K562 (cell line): ENCODE results near the gene SRM. TPM values are rescaled to one million over a fixed set of nuclear protein-coding genes. Genes with fewer than 3 reads are reported as not detected.
A peak's percentile ranks its signal among the peaks of the same experiment; 100 is the strongest.

Experiments
- CXXC5 ChIP-seq: fragments of 250-450 bp; sonication (Bioruptor Pico); IDR thresholded peaks from 2 replicates; pipeline ENCODE4 v1.8.0; 2022; ENCODE audit warnings: inconsistent platforms, mild to moderate bottlenecking, moderate library complexity
- ERF ChIP-seq: fragments of 450-650 bp; formaldehyde crosslinking; IDR thresholded peaks from 2 replicates; pipeline ENCODE4 v1.4.0; 2020; ENCODE audit warnings: mild to moderate bottlenecking, mixed read lengths
- FIP1L1 ChIP-seq: fragments of 200-400 bp; formaldehyde crosslinking; IDR thresholded peaks from 2 replicates; pipeline ENCODE4 v1.6.1; 2018; ENCODE audit warnings: mild to moderate bottlenecking, low read depth, low read length; ENCODE audit not compliant: poor library complexity, severe bottlenecking
- GATAD2A ChIP-seq: fragments of 450-650 bp; IDR thresholded peaks from 2 replicates; pipeline ENCODE4 v1.6.1; 2017
- GTF2E2 ChIP-seq: fragments of 200-800 bp; sonication (Bioruptor generic); IDR thresholded peaks from 2 replicates; pipeline ENCODE4 v1.6.1; 2016; ENCODE audit warnings: missing genetic modification characterization, missing compliant biosample characterization
- HDAC2 ChIP-seq: fragments of 450-650 bp; IDR thresholded peaks from 2 replicates; pipeline ENCODE4 v1.6.1; 2016; ENCODE audit warnings: mild to moderate bottlenecking
- NCOA6 ChIP-seq: fragments of 450-650 bp; IDR thresholded peaks from 2 replicates; pipeline ENCODE4 v1.6.1; 2017; ENCODE audit warnings: mild to moderate bottlenecking
- NFE2 ChIP-seq: IDR thresholded peaks from 2 replicates; pipeline ENCODE4 v1.6.1; 2014; ENCODE audit warnings: antibody characterized with exemption, low read depth
- NFE2L1 ChIP-seq: fragments of 450-650 bp; IDR thresholded peaks from 2 replicates; pipeline ENCODE4 v1.6.1; 2016; ENCODE audit warnings: missing genetic modification characterization, low read depth, mild to moderate bottlenecking, missing compliant biosample characterization, moderate library complexity, borderline replicate concordance
- OTX1 ChIP-seq: fragments of 450-650 bp; formaldehyde crosslinking; IDR thresholded peaks from 2 replicates; pipeline ENCODE4 v1.4.0; 2022; ENCODE audit warnings: mild to moderate bottlenecking
- POLR2AphosphoS2 ChIP-seq: IDR thresholded peaks from 2 replicates; pipeline ENCODE4 v1.6.1; 2012; ENCODE audit warnings: low read length, improper control_type of control experiment
- POLR2AphosphoS5 ChIP-seq: IDR thresholded peaks from 2 replicates; pipeline ENCODE4 v1.6.1; 2011; ENCODE audit warnings: mild to moderate bottlenecking, low read depth, low read length, moderate library complexity; ENCODE audit not compliant: control insufficient read depth, insufficient read depth
- SAFB2 ChIP-seq: fragments of 200-400 bp; formaldehyde crosslinking; IDR thresholded peaks from 2 replicates; pipeline ENCODE4 v1.6.1; 2018; ENCODE audit warnings: borderline replicate concordance, low read length, low read depth, moderate library complexity; ENCODE audit not compliant: severe bottlenecking
- TOE1 ChIP-seq, 2 experiments: fragments of 450-650 bp in 1 of 2; sonication (generic) in 1 of 2; formaldehyde crosslinking in 1 of 2; IDR thresholded peaks; 2 replicates each; pipeline versions ENCODE4 v1.7.1 to v1.8.0; 2016 to 2022; ENCODE audit warnings: borderline replicate concordance in 2 of 2, mild to moderate bottlenecking in 2 of 2, antibody characterized with exemption in 1 of 2, inconsistent platforms in 1 of 2, low read depth in 1 of 2, missing genetic modification reagents in 1 of 2, moderate library complexity in 1 of 2
- ZNF121 ChIP-seq: sonication (generic); formaldehyde crosslinking; conservative IDR thresholded peaks from 2 replicates; pipeline ENCODE4 v1.8.0; 2022; ENCODE audit warnings: missing genetic modification reagents
- ZNF707 ChIP-seq: fragments of 250-450 bp; sonication (Bioruptor Pico); conservative IDR thresholded peaks from 2 replicates; pipeline ENCODE4 v1.8.0; 2022; ENCODE audit warnings: inconsistent platforms, mild to moderate bottlenecking, moderate library complexity
- polyA plus RNA-seq, 8 experiments: library from polyadenylated mRNA; depleted of rRNA in 4 of 8; stranded (reverse) in 5 of 8; unstranded in 3 of 8; fragments of >200 nt; fragmentation: Nextera tagmentation in 2 of 8; fragmentation: Illumina TruSeq in 1 of 8; extraction: Ambion mirVana in 2 of 8; extraction: Trizol in 1 of 8; gene quantifications; 2 replicates each; pipeline versions ENCODE4 v1.2.1 to v1.2.3, GENCODE V29; 2011 to 2014; ENCODE audit warnings: inconsistent platforms in 1 of 8, missing spikeins in 1 of 8
- total RNA-seq, 7 experiments: library from RNA; depleted of rRNA in 6 of 7; stranded (reverse); fragments of >200 nt in 6 of 7; fragmentation: Illumina TruSeq in 2 of 7; extraction: Trizol in 2 of 7; gene quantifications; 2 replicates each; pipeline versions ENCODE4 v1.2.1 to v1.2.3, GENCODE V29; 2011 to 2021; ENCODE audit warnings: low replicate concordance in 1 of 7
- TF ChIP-seq, protein P1 (sequence below): fragments of 250-450 bp; sonication (Bioruptor Pico); IDR thresholded peaks from 2 replicates; pipeline ENCODE4 v1.5.0; 2022; ENCODE audit warnings: mild to moderate bottlenecking
- TF ChIP-seq, protein P2 (sequence below): fragments of 250-450 bp; sonication (Bioruptor Pico); IDR thresholded peaks from 2 replicates; pipeline ENCODE4 v1.8.0; 2021; ENCODE audit warnings: borderline replicate concordance, mild to moderate bottlenecking, moderate library complexity; ENCODE audit not compliant: poor library complexity, severe bottlenecking
- TF ChIP-seq, protein P3 (sequence below), 3 experiments: fragments of 200-800 bp in 1 of 3; sonication (Bioruptor generic) in 1 of 3; sonication (generic) in 1 of 3; formaldehyde crosslinking in 1 of 3; IDR thresholded peaks; 2 replicates each; pipeline versions ENCODE4 v1.6.1 to v1.8.0; 2016 to 2022; ENCODE audit warnings: mild to moderate bottlenecking in 2 of 3, missing compliant biosample characterization in 2 of 3, missing genetic modification characterization in 2 of 3, missing genetic modification reagents in 1 of 3

Gene SRM
- total and polyA plus RNA-seq, 9 of the 15 experiments (the other 6 are each of a cell fraction or from before 2014, with no cell fraction given): 23.9 to 373 (median 82.5) TPM

DNA sequence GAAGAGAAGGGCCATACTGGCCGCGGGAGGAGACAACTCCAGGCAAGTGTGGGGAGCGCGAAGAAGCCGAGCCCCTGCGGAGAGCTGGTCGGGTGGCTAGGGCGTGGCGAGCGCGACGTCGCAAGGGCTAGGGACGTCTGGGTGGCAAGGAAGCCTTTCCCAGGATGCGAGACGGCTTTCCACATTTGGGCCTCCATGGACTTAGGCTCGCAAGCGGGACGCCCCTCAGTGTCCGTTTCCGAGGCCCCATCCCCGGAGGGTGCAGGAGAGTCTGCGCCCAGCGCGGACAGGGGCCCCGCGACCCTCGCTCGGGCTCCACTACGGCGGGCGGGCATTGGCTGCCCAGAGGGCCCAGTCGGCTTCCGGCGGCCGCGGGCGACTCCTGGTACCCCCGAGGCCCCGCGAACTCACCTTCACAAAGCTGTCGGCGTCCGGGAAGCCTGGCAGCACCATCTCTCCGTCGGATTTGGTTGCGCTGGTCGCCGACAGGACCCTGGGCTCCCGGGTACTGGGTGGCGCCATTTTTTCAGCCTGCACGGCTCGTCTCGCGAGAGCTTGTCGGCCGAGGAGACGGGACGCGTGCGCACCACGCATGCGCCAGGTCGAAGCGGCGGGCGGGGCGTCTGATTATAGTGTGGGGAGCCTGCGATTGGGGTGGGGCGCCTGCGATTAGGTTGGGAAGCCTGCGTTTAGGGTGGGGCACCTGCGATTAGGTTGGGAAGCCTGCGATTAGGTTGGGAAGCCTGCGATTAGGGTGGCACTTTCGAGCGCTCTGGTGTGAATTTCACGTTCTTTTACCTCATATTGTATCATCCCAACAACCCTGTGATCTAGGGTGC lies 39.7 kb upstream of the SRM start, which contains the start of gene EXOSC10 (continued):
- TF ChIP-seq ZNF707 (CRISPR knock-in tag): 0 out of 2 replicates have a peak, but pooled peaks have one; percentile 10
- TF ChIP-seq CXXC5 (CRISPR knock-in tag): peak; percentile 83
- TF ChIP-seq ERF (CRISPR knock-in tag): peak; percentile 77; the same call in 1 of the 2 replicates
- TF ChIP-seq NFE2L1 (tag): no peak
- TF ChIP-seq POLR2AphosphoS2: 0 out of 2 replicates have a peak, but pooled peaks have one; percentile 26
- no peak for TF ChIP-seq SAFB2
- peak; percentile 57; the same call in 1 of the 2 replicates for TF ChIP-seq OTX1 (CRISPR knock-in tag)
- peak; percentile 94 for TF ChIP-seq FIP1L1
- no peak for TF ChIP-seq ZNF121 (CRISPR knock-in tag)
- TF ChIP-seq, protein P1, sequence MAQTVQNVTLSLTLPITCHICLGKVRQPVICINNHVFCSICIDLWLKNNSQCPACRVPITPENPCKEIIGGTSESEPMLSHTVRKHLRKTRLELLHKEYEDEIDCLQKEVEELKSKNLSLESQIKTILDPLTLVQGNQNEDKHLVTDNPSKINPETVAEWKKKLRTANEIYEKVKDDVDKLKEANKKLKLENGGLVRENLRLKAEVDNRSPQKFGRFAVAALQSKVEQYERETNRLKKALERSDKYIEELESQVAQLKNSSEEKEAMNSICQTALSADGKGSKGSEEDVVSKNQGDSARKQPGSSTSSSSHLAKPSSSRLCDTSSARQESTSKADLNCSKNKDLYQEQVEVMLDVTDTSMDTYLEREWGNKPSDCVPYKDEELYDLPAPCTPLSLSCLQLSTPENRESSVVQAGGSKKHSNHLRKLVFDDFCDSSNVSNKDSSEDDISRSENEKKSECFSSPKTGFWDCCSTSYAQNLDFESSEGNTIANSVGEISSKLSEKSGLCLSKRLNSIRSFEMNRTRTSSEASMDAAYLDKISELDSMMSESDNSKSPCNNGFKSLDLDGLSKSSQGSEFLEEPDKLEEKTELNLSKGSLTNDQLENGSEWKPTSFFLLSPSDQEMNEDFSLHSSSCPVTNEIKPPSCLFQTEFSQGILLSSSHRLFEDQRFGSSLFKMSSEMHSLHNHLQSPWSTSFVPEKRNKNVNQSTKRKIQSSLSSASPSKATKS: no peak
- TF ChIP-seq NCOA6: peak; percentile 92
- TF ChIP-seq NFE2: no peak
- peak; percentile 76; the same call in 1 of the 2 replicates for TF ChIP-seq GTF2E2 (tag)
- TF ChIP-seq, protein P2, sequence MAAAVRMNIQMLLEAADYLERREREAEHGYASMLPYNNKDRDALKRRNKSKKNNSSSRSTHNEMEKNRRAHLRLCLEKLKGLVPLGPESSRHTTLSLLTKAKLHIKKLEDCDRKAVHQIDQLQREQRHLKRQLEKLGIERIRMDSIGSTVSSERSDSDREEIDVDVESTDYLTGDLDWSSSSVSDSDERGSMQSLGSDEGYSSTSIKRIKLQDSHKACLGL: peak; percentile 35
- TF ChIP-seq GATAD2A: 0 out of 2 replicates have a peak, but pooled peaks have one; percentile 48
- peak; percentile 86 for TF ChIP-seq POLR2AphosphoS5
- TF ChIP-seq TOE1 (IDR thresholded peaks at IDR 0.05; ENCODE audit: borderline replicate concordance): 0 out of 2 replicates have a peak, but pooled peaks have one; percentile 38
- 0 out of 2 replicates have a peak, but pooled peaks have one; percentile 52 for TF ChIP-seq TOE1 (CRISPR knock-in tag; IDR thresholded peaks at IDR 0.05; ENCODE audit: borderline replicate concordance, low read depth)
- peak; percentile 20; the same call in 1 of the 2 replicates for TF ChIP-seq HDAC2
- TF ChIP-seq, protein P3, sequence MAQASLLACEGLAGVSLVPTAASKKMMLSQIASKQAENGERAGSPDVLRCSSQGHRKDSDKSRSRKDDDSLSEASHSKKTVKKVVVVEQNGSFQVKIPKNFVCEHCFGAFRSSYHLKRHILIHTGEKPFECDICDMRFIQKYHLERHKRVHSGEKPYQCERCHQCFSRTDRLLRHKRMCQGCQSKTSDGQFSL (CRISPR knock-in tag; IDR thresholded peaks at IDR 0.05): no peak
- TF ChIP-seq, protein P3 (tag; IDR thresholded peaks at IDR 0.05): no peak
